Suprapubic skin (tissue), 4 donors: ENCODE measurements around the gene CHCHD4.

Experiments used
- EP300 ChIP-seq: sonication (generic); formaldehyde crosslinking; IDR thresholded peaks from one replicate; pipeline ENCODE4 v1.6.1; 2017; ENCODE audit warnings: antibody characterized with exemption
- POLR2A ChIP-seq, 2 donors: fragments of 450-650 bp; IDR thresholded peaks; one replicate each; pipeline ENCODE4 v1.6.1; 2017; ENCODE audit warnings: antibody characterized with exemption in 2 of 2, mild to moderate bottlenecking in 2 of 2, moderate library complexity in 2 of 2
- POLR2AphosphoS5 ChIP-seq, 3 donors: sonication (generic); formaldehyde crosslinking; IDR thresholded peaks; one replicate each; pipeline ENCODE4 v1.6.1; 2017; ENCODE audit warnings: antibody characterized with exemption in 3 of 3
- TF ChIP-seq, protein P1 (sequence below), 2 donors: fragments of 200-600 bp in 1 of 2; fragments of 450-650 bp in 1 of 2; sonication (generic) in 1 of 2; IDR thresholded peaks; one replicate each; pipeline ENCODE4 v1.5.1; 2016 to 2019; ENCODE audit warnings: antibody characterized with exemption in 2 of 2, mild to moderate bottlenecking in 1 of 2, moderate library complexity in 1 of 2

DNA sequence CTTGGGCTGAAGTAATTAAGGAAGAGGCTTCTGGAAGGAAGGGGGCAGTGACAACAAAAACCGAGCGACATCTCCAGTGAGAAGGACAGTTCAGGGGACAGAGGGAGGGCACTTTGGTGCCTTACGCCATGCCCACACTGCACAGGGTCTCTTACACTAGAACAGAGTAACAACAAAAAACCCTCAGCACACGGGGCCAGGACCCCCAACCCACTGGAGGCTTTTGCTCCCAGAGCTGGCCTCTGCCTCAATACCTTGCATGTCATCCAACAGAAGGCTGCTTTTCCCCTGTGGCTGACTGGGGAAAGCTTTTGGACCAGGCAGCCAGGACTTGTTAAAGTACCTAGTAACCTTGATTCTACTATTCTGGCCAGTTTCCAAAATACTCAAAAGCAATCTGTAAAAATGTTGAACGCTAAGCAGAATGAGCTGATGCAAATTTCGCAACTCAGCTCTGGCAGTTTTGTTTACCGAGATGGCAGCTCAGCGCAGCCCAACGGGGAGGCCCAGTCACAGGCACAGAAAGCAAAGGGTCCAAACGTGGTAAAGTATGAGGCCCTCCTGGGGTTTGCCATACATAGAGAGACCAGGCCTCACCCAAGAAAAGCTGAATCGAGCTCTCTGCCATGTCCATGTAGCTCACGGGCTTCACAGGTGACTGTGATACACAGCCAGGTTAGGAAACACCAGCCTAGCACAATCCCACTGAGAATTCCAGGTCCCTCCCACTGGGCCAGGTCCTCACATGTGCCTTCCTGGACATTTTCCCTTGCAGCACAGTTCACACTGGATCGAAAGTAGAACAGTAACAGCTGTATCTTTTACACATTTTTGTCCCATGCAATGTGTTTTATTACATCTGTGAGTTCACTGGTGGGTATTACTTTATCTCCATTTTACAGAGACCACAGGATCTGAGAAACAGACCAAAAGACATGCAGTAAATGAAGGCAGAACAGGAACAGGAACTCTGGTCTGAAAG, 6.0 kb downstream of the CHCHD4 start:
- TF ChIP-seq POLR2A (IDR thresholded peaks at IDR 0.05) (no peak), EP300 (no peak), POLR2AphosphoS5 (IDR thresholded peaks at IDR 0.05) (no peak)
- TF ChIP-seq, protein P1, sequence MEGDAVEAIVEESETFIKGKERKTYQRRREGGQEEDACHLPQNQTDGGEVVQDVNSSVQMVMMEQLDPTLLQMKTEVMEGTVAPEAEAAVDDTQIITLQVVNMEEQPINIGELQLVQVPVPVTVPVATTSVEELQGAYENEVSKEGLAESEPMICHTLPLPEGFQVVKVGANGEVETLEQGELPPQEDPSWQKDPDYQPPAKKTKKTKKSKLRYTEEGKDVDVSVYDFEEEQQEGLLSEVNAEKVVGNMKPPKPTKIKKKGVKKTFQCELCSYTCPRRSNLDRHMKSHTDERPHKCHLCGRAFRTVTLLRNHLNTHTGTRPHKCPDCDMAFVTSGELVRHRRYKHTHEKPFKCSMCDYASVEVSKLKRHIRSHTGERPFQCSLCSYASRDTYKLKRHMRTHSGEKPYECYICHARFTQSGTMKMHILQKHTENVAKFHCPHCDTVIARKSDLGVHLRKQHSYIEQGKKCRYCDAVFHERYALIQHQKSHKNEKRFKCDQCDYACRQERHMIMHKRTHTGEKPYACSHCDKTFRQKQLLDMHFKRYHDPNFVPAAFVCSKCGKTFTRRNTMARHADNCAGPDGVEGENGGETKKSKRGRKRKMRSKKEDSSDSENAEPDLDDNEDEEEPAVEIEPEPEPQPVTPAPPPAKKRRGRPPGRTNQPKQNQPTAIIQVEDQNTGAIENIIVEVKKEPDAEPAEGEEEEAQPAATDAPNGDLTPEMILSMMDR (IDR thresholded peaks at IDR 0.05), result no peak
